Astrocyte (in vitro differentiated cells and primary cell): ENCODE data around the gene STX10. TPM values are rescaled to one million over a fixed set of nuclear protein-coding genes. Genes with fewer than 3 reads are reported as not detected.
"Not testable (repeated sequence)": the region's sequence is repeated elsewhere in the genome, so short reads cannot be mapped to it uniquely, and the experiment has no call there.

Experiments used
- DNase-seq: peaks from one replicate; pipeline ENCODE4 v3.0.0-alpha.2; 2010; ENCODE audit warnings: low read depth
- FAIRE-seq: peaks from 2 replicates; lab custom pipeline; 2011; peaks lifted over from hg19 to GRCh38; lab: Jason Lieb, UNC
- H2AFZ ChIP-seq: 2 replicates; pipeline ENCODE4 v1.6.0; 2012; ENCODE audit warnings: low read depth, low read length, inconsistent platforms
- H3K27ac ChIP-seq: 2 replicates; pipeline ENCODE4 v1.5.1; 2011; ENCODE audit warnings: low read depth, low read length, inconsistent platforms
- H3K27me3 ChIP-seq: 2 replicates; pipeline ENCODE4 v1.6.0; 2011; ENCODE audit warnings: low read length, inconsistent platforms; ENCODE audit not compliant: insufficient read depth
- H3K36me3 ChIP-seq: 2 replicates; pipeline ENCODE4 v1.5.1; 2011; ENCODE audit warnings: low read length, inconsistent platforms; ENCODE audit not compliant: insufficient read depth
- H3K4me1 ChIP-seq: 2 replicates; pipeline ENCODE4 v1.5.1; 2011; ENCODE audit warnings: low read length, inconsistent platforms; ENCODE audit not compliant: insufficient read depth
- H3K4me2 ChIP-seq: 2 replicates; pipeline ENCODE4 v1.6.0; 2012; ENCODE audit warnings: low read length, inconsistent platforms
- H3K4me3 ChIP-seq: 2 replicates; pipeline ENCODE4 v1.5.1; 2011; ENCODE audit warnings: low read depth, mild to moderate bottlenecking, low read length, inconsistent platforms; ENCODE audit not compliant: insufficient read depth
- H3K79me2 ChIP-seq: 2 replicates; pipeline ENCODE4 v1.6.0; 2012; ENCODE audit warnings: mild to moderate bottlenecking, low read length, inconsistent platforms; ENCODE audit not compliant: insufficient read depth
- H3K9ac ChIP-seq: 2 replicates; pipeline ENCODE4 v1.6.0; 2012; ENCODE audit warnings: mild to moderate bottlenecking, low read length, inconsistent platforms
- H3K9me3 ChIP-seq: 2 replicates; pipeline ENCODE4 v1.5.1; 2012; ENCODE audit warnings: low read depth, mild to moderate bottlenecking, low read length, inconsistent platforms; ENCODE audit not compliant: insufficient read depth
- H4K20me1 ChIP-seq: 2 replicates; pipeline ENCODE4 v1.6.0; 2012; ENCODE audit warnings: low read length, inconsistent platforms; ENCODE audit not compliant: insufficient read depth
- H3K27ac Mint-ChIP-seq: one replicate; pipeline ENCODE4 v1.8.0; 2021; ENCODE audit warnings: mild to moderate bottlenecking, mixed read lengths; ENCODE audit not compliant: unreplicated experiment
- H3K27me3 Mint-ChIP-seq: one replicate; pipeline ENCODE4 v1.8.0; 2021; ENCODE audit warnings: low read depth, mixed read lengths; ENCODE audit not compliant: unreplicated experiment
- H3K36me3 Mint-ChIP-seq: one replicate; pipeline ENCODE4 v1.8.0; 2021; ENCODE audit warnings: low read depth, mixed read lengths; ENCODE audit not compliant: unreplicated experiment
- H3K4me1 Mint-ChIP-seq: one replicate; pipeline ENCODE4 v1.8.0; 2021; ENCODE audit warnings: low read depth, mixed read lengths; ENCODE audit not compliant: unreplicated experiment
- H3K4me3 Mint-ChIP-seq: one replicate; pipeline ENCODE4 v1.8.0; 2021; ENCODE audit warnings: mild to moderate bottlenecking, moderate library complexity, mixed read lengths; ENCODE audit not compliant: unreplicated experiment
- H3K9me3 Mint-ChIP-seq: one replicate; pipeline ENCODE4 v1.8.0; 2021; ENCODE audit warnings: mild to moderate bottlenecking, mixed read lengths; ENCODE audit not compliant: unreplicated experiment
- EZH2 ChIP-seq: IDR thresholded peaks from 2 replicates; pipeline ENCODE4 v1.6.1; 2012; ENCODE audit warnings: mild to moderate bottlenecking, low read length, inconsistent platforms; ENCODE audit not compliant: insufficient read depth
- total RNA-seq: library from RNA; stranded (reverse); gene quantifications from 2 replicates; pipeline ENCODE4 v1.2.1, GENCODE V29; 2021
- TF ChIP-seq, protein P1 (sequence below): IDR thresholded peaks from 2 replicates; pipeline ENCODE4 v1.5.1; 2011; ENCODE audit warnings: low read depth, mild to moderate bottlenecking, inconsistent platforms, low read length, moderate library complexity; ENCODE audit not compliant: insufficient read depth

STX10 gene
- total RNA-seq, 1 donor from 2014 or later: 39.7 TPM

DNA sequence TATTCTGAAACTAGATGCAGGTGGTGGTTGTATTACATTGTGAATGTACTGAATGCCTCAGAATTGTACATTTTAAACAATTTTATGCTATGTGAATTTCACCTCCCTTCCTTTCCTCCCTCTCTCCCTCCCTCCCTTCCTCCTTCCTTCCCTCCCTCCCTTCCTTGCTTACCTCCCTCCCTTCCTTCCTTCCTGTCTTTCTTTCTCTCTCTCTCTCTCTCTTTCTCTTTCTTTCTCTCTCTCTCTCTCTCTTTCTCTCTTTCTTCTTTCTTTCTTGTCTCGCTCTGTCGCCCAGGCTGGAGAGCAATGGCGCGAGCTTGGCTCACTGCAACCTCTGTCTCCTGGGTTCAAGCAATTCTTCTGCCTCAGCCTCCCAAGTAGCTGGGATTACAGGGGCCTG, 37.2 kb upstream of the STX10 start:
- Histone ChIP-seq H3K79me2 (no peaks in the 10 kb centered on the region), H2AFZ (no peak overlapping the region), H4K20me1 (no peaks in the 10 kb centered on the region), H3K9me3 (no peaks in the 10 kb centered on the region), H3K4me3 (no peak overlapping the region), H3K9ac (no peak overlapping the region), H3K4me1 (no peaks in the 10 kb centered on the region), H3K36me3 (no peaks in the 10 kb centered on the region), H3K4me2 (no peak overlapping the region), H3K27me3 (no peaks in the 10 kb centered on the region), H3K27ac (no peak overlapping the region)
- Mint-ChIP-seq H3K27me3 (no peaks in the 10 kb centered on the region), H3K9me3 (no peaks in the 10 kb centered on the region), H3K4me1 (no peaks in the 10 kb centered on the region), H3K4me3 (no peak overlapping the region), H3K36me3 (no peaks in the 10 kb centered on the region), H3K27ac (no peak overlapping the region)
- no peak for DNase-seq
- no peak for FAIRE-seq
- TF ChIP-seq, protein P1, sequence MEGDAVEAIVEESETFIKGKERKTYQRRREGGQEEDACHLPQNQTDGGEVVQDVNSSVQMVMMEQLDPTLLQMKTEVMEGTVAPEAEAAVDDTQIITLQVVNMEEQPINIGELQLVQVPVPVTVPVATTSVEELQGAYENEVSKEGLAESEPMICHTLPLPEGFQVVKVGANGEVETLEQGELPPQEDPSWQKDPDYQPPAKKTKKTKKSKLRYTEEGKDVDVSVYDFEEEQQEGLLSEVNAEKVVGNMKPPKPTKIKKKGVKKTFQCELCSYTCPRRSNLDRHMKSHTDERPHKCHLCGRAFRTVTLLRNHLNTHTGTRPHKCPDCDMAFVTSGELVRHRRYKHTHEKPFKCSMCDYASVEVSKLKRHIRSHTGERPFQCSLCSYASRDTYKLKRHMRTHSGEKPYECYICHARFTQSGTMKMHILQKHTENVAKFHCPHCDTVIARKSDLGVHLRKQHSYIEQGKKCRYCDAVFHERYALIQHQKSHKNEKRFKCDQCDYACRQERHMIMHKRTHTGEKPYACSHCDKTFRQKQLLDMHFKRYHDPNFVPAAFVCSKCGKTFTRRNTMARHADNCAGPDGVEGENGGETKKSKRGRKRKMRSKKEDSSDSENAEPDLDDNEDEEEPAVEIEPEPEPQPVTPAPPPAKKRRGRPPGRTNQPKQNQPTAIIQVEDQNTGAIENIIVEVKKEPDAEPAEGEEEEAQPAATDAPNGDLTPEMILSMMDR: no peak
- no peak for TF ChIP-seq EZH2

DNA sequence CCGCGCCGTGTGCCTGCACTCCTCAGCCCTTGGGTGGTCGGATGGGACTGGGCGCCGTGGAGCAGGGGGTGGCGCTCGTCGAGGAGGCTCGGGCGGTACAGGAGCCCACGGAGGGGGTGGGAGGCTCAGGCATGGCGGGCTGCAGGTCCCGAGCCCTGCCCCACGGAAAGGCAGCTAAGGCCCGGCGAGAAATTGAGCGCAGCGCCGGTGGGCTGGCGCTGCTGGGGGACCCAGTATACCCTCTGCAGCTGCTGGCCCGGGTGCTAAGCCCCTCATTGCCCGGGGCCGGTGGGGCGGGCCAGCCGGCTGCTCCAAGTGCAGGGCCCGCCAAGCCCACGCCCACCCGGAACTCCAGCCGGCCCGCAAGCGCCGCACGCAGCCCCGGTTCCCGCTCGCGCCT, 36.5 kb upstream of the STX10 start:
- H3K4me1 ChIP-seq, H3K4me1 Mint-ChIP-seq, H4K20me1 ChIP-seq, H3K4me3 ChIP-seq, H3K9me3 Mint-ChIP-seq, H3K27ac ChIP-seq, H3K27ac Mint-ChIP-seq, H3K79me2 ChIP-seq, H3K9me3 ChIP-seq, H3K4me3 Mint-ChIP-seq, DNase-seq, H3K27me3 ChIP-seq, H3K4me2 ChIP-seq, H3K36me3 Mint-ChIP-seq, H3K36me3 ChIP-seq, H2AFZ ChIP-seq, FAIRE-seq, H3K27me3 Mint-ChIP-seq, H3K9ac ChIP-seq: not testable (repeated sequence)

DNA sequence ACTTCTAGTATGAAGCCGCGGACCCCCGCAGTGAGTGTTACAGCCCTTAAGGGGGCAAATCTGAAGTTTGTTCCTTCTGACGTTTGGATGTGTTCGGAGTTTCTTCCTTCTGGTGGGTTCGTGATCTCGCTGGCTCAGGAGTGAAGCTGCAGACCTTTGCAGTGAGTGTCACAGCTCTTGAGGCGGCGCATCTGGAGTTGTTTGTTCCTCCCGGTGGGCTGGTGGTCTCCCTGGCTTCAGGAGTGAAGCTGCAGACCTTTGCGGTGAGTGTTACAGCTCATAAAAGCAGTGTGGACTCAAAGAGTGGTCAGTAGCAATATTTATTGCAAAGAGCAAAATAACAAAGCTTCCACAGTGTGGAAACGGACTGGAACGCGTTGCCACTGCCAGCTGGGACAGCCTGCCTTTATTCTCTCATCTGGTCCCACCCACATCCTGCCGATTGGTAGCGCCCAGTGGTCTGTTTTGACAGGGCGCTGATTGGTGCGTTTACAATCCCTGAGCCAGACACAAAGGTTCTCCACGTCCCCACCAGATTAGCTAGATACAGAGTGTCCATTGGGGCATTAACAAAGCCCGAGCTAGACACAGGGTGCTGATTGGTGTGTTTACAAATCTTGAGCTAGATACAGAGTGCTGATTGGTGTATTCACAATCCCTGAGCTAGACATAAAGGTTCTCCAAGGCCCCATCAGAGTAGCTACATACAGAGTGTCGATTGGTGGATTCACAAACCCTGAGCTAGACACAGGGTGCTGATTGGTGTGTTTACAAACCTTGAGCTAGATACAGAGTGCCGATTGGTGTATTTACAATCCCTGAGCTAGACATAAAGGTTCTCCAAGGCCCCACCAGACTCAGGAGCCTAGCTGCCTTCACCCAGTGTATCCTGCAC, 35.8 kb upstream of the STX10 start:
- not testable (repeated sequence) for DNase-seq, H4K20me1 ChIP-seq, H3K4me3 ChIP-seq, H3K27ac ChIP-seq, H3K9me3 ChIP-seq, H3K4me3 Mint-ChIP-seq, H2AFZ ChIP-seq, H3K27ac Mint-ChIP-seq, H3K36me3 Mint-ChIP-seq, H3K4me2 ChIP-seq, H3K27me3 Mint-ChIP-seq, H3K79me2 ChIP-seq, H3K4me1 ChIP-seq, H3K27me3 ChIP-seq, H3K9me3 Mint-ChIP-seq, H3K36me3 ChIP-seq, FAIRE-seq, H3K4me1 Mint-ChIP-seq, H3K9ac ChIP-seq

DNA sequence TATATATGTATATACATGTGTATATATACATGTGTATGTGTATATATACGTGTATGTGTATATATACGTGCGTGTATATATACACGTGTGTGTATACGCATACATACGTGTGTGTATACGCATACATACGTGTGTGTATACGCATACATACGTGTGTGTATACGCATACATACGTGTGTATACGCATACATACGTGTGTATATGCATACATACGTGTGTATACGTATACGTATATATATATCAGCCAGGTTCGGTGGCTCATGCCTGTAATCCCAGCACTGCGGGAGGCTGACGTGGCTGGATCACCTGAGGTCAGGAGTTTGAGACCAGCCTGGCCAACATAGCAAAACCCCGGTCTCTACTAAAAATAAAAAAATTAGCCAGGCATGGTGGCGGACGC, 34.8 kb upstream of the STX10 start:
- H3K27me3 ChIP-seq, H3K4me2 ChIP-seq, H3K36me3 Mint-ChIP-seq, H3K4me1 ChIP-seq, H3K36me3 ChIP-seq, H3K4me1 Mint-ChIP-seq, H3K9me3 Mint-ChIP-seq, H3K4me3 ChIP-seq, DNase-seq, H3K27ac Mint-ChIP-seq, H3K9me3 ChIP-seq, H3K27ac ChIP-seq, H3K27me3 Mint-ChIP-seq, H3K9ac ChIP-seq, H3K4me3 Mint-ChIP-seq, H3K79me2 ChIP-seq, FAIRE-seq, H4K20me1 ChIP-seq, H2AFZ ChIP-seq: not testable (repeated sequence)
